WTC11 (cell line): ENCODE results near the gene PFDN1. TPM values are rescaled to one million over a fixed set of nuclear protein-coding genes. Genes with fewer than 3 reads are reported as not detected.

ENCODE experiments used
- ATAC-seq: fragments of 200-7000 bp; cut with Tn5 transposase; 2 replicates; pipeline ENCODE4 v1.10.0; 2021; ENCODE audit warnings: mild to moderate bottlenecking, moderate library complexity
- CTCF ChIA-PET: fragments of 300-600 bp; sonication (Branson Sonifier 250); formaldehyde crosslinking; loops from one replicate; lab custom pipeline; 2021; ENCODE audit warnings: antibody characterized with exemption; lab: Charles Lee
- POLR2A ChIA-PET: fragments of 350-600 bp; sonication (Branson Sonifier 250); formaldehyde crosslinking; loops from one replicate; lab custom pipeline; 2021; ENCODE audit warnings: antibody characterized with exemption; lab: Charles Lee
- DNase-seq: peaks from one replicate; pipeline ENCODE4 v3.0.0; 2021; ENCODE audit warnings: low spot score
- H3K27ac Mint-ChIP-seq: 2 replicates; pipeline ENCODE4 v1.8.0; 2021; ENCODE audit warnings: mixed read lengths
- H3K27me3 Mint-ChIP-seq: 2 replicates; pipeline ENCODE4 v1.8.0; 2021; ENCODE audit warnings: low read depth, mild to moderate bottlenecking, moderate library complexity, mixed read lengths
- H3K36me3 Mint-ChIP-seq: 2 replicates; pipeline ENCODE4 v1.8.0; 2021; ENCODE audit warnings: mixed read lengths
- H3K4me1 Mint-ChIP-seq: 2 replicates; pipeline ENCODE4 v1.8.0; 2022; ENCODE audit warnings: mixed read lengths
- H3K4me3 Mint-ChIP-seq: 2 replicates; pipeline ENCODE4 v1.8.0; 2021; ENCODE audit warnings: mild to moderate bottlenecking, moderate library complexity, mixed read lengths
- H3K9me3 Mint-ChIP-seq: 2 replicates; pipeline ENCODE4 v1.8.0; 2021; ENCODE audit warnings: mixed read lengths
- ATF3 ChIP-seq: sonication (generic); formaldehyde crosslinking; conservative IDR thresholded peaks from 2 replicates; pipeline ENCODE4 v1.8.1; 2022; ENCODE audit warnings: mild to moderate bottlenecking, missing genetic modification reagents
- EMX1 ChIP-seq: fragments of 250-450 bp; sonication (Bioruptor Pico); IDR thresholded peaks from 2 replicates; pipeline ENCODE4 v1.8.0; 2021; ENCODE audit warnings: mild to moderate bottlenecking
- ETV6 ChIP-seq: sonication (generic); formaldehyde crosslinking; IDR thresholded peaks from 2 replicates; pipeline ENCODE4 v1.8.1; 2022; ENCODE audit warnings: mild to moderate bottlenecking, missing genetic modification reagents
- JUN ChIP-seq: sonication (generic); formaldehyde crosslinking; IDR thresholded peaks from 2 replicates; pipeline ENCODE4 v1.8.0; 2023; ENCODE audit warnings: mild to moderate bottlenecking, missing genetic modification reagents
- NR2C2 ChIP-seq: sonication (generic); formaldehyde crosslinking; IDR thresholded peaks from 2 replicates; pipeline ENCODE4 v1.8.0; 2022; ENCODE audit warnings: mild to moderate bottlenecking, missing genetic modification reagents
- SOX15 ChIP-seq: fragments of 250-450 bp; sonication (Bioruptor Pico); IDR thresholded peaks from 2 replicates; pipeline ENCODE4 v1.9.0; 2021; ENCODE audit warnings: mild to moderate bottlenecking
- TP53 ChIP-seq: sonication (generic); formaldehyde crosslinking; IDR thresholded peaks from 2 replicates; pipeline ENCODE4 v1.8.1; 2023; ENCODE audit warnings: mild to moderate bottlenecking, missing genetic modification reagents
- ZNF281 ChIP-seq: sonication (generic); formaldehyde crosslinking; IDR thresholded peaks from 2 replicates; pipeline ENCODE4 v1.8.0; 2023; ENCODE audit warnings: mild to moderate bottlenecking, missing genetic modification reagents
- ZNF425 ChIP-seq: fragments of 250-450 bp; sonication (Bioruptor Pico); conservative IDR thresholded peaks from 2 replicates; pipeline ENCODE4 v1.9.0; 2021; ENCODE audit warnings: mild to moderate bottlenecking
- ZSCAN18 ChIP-seq: fragments of 250-450 bp; sonication (Bioruptor Pico); IDR thresholded peaks from 2 replicates; pipeline ENCODE4 v2.1.2; 2022; ENCODE audit warnings: mild to moderate bottlenecking, moderate library complexity
- total RNA-seq: library from RNA; stranded (reverse); gene quantifications from 3 replicates; pipeline ENCODE4 v1.2.3, GENCODE V29; 2021
- TF ChIP-seq, protein P1 (sequence below): sonication (generic); formaldehyde crosslinking; IDR thresholded peaks from 2 replicates; pipeline ENCODE4 v1.8.1; 2022; ENCODE audit warnings: missing genetic modification reagents, borderline replicate concordance
- TF ChIP-seq, protein P2 (sequence below): sonication (generic); formaldehyde crosslinking; IDR thresholded peaks from 2 replicates; pipeline ENCODE4 v1.8.0; 2023; ENCODE audit warnings: missing genetic modification reagents, mild to moderate bottlenecking, borderline replicate concordance
- TF ChIP-seq, protein P3 (sequence below): sonication (generic); formaldehyde crosslinking; IDR thresholded peaks from 2 replicates; pipeline ENCODE4 v1.8.0; 2022; ENCODE audit warnings: mild to moderate bottlenecking, missing genetic modification reagents

PFDN1 gene
- total RNA-seq, 1 experiment from 2014 or later = 44.1 TPM

GRCh38 chr5:140255460-140256157 lies 47.3 kb downstream of the PFDN1 start (continued):
- TF ChIP-seq ATF3 (CRISPR knock-in tag) (no peak), NR2C2 (CRISPR knock-in tag) (no peak), JUN (no peak), ZSCAN18 (CRISPR knock-in tag) (no peak), SOX15 (CRISPR knock-in tag) (no peak), TP53 (CRISPR knock-in tag) (no peak), ZNF281 (CRISPR knock-in tag) (no peak), ETV6 (CRISPR knock-in tag) (no peak)
- TF ChIP-seq, protein P1, sequence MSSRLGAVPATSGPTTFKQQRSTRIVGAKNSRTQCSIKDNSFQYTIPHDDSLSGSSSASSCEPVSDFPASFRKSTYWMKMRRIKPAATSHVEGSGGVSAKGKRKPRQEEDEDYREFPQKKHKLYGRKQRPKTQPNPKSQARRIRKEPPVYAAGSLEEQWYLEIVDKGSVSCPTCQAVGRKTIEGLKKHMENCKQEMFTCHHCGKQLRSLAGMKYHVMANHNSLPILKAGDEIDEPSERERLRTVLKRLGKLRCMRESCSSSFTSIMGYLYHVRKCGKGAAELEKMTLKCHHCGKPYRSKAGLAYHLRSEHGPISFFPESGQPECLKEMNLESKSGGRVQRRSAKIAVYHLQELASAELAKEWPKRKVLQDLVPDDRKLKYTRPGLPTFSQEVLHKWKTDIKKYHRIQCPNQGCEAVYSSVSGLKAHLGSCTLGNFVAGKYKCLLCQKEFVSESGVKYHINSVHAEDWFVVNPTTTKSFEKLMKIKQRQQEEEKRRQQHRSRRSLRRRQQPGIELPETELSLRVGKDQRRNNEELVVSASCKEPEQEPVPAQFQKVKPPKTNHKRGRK (CRISPR knock-in tag) = no peak
- TF ChIP-seq, protein P2, sequence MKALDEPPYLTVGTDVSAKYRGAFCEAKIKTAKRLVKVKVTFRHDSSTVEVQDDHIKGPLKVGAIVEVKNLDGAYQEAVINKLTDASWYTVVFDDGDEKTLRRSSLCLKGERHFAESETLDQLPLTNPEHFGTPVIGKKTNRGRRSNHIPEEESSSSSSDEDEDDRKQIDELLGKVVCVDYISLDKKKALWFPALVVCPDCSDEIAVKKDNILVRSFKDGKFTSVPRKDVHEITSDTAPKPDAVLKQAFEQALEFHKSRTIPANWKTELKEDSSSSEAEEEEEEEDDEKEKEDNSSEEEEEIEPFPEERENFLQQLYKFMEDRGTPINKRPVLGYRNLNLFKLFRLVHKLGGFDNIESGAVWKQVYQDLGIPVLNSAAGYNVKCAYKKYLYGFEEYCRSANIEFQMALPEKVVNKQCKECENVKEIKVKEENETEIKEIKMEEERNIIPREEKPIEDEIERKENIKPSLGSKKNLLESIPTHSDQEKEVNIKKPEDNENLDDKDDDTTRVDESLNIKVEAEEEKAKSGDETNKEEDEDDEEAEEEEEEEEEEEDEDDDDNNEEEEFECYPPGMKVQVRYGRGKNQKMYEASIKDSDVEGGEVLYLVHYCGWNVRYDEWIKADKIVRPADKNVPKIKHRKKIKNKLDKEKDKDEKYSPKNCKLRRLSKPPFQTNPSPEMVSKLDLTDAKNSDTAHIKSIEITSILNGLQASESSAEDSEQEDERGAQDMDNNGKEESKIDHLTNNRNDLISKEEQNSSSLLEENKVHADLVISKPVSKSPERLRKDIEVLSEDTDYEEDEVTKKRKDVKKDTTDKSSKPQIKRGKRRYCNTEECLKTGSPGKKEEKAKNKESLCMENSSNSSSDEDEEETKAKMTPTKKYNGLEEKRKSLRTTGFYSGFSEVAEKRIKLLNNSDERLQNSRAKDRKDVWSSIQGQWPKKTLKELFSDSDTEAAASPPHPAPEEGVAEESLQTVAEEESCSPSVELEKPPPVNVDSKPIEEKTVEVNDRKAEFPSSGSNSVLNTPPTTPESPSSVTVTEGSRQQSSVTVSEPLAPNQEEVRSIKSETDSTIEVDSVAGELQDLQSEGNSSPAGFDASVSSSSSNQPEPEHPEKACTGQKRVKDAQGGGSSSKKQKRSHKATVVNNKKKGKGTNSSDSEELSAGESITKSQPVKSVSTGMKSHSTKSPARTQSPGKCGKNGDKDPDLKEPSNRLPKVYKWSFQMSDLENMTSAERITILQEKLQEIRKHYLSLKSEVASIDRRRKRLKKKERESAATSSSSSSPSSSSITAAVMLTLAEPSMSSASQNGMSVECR = no peak
- TF ChIP-seq, protein P3, sequence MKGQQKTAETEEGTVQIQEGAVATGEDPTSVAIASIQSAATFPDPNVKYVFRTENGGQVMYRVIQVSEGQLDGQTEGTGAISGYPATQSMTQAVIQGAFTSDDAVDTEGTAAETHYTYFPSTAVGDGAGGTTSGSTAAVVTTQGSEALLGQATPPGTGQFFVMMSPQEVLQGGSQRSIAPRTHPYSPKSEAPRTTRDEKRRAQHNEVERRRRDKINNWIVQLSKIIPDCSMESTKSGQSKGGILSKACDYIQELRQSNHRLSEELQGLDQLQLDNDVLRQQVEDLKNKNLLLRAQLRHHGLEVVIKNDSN (CRISPR knock-in tag) = no peak
- TF ChIP-seq, all 79 proteins: peak for 0

DNA sequence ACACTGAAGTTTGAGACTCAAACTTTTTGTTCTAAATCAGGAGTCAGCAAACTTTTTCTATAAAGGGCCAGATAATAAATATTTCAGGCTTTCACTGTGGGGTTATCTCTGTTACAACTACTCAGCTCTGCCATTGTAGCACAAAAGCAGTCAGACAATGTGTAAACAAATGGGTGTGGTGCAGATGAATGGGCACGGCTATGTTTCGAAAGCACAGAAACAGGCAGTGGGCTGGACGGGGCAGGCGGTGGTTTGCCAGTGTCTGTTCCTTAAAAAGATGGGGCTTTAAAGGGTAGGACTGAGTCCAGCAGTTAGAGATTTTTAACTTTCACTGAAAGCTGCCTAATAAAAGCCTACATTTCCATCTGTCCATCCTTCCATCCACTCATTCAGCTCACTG lies 48.9 kb downstream of the PFDN1 start:
- Mint-ChIP-seq H3K4me1 (peaks cover 13% of the 10 kb centered on the region), H3K27ac (no peak overlapping the region), H3K9me3 (no peaks in the 10 kb centered on the region), H3K4me3 (no peak overlapping the region)
- no peak for DNase-seq
- POLR2A ChIA-PET = interaction anchor here (2.2 kb wide), 1 partner anchor 92 kb away, joined by 6 read pairs; the partner anchor contains the start of gene HBEGF
- TF ChIP-seq ZNF425 (CRISPR knock-in tag) (no peak), EMX1 (CRISPR knock-in tag) (no peak)
- TF ChIP-seq, all 79 proteins: peak for 0
- ATAC-seq = no peak
- CTCF ChIA-PET = interaction anchor here (1.3 to 5.2 kb wide), 4 partner anchors 10 to 105 kb away, joined by 3 to 26 read pairs (median 12); partner anchors contain the start of gene HBEGF
- Mint-ChIP-seq H3K27me3 (no peaks in the 10 kb centered on the region), H3K36me3 (peaks cover 11% of the 10 kb centered on the region; the same call in 1 of the 2 replicates)
